IMR-90 (cell line): Measurements from ENCODE around the gene DNAJC27.

Experiments used
- CEBPB ChIP-seq: IDR thresholded peaks from 2 replicates; pipeline ENCODE4 v1.6.1; 2012; ENCODE audit warnings: low read depth, low read length, improper control_type of control experiment
- CTCF ChIP-seq: conservative IDR thresholded peaks from 2 replicates; pipeline ENCODE4 v1.5.1; 2012; ENCODE audit warnings: mild to moderate bottlenecking, low read depth, low read length, improper control_type of control experiment
- MXI1 ChIP-seq: IDR thresholded peaks from 2 replicates; pipeline ENCODE4 v1.6.1; 2012; ENCODE audit warnings: low read depth, mild to moderate bottlenecking, low read length, moderate library complexity, borderline replicate concordance
- NFE2L2 ChIP-seq: fragments of 150-350 bp; IDR thresholded peaks from 2 replicates; pipeline ENCODE4 v1.6.1; 2016; ENCODE audit warnings: low read depth, mild to moderate bottlenecking, low read length
- POLR2A ChIP-seq: IDR thresholded peaks from 2 replicates; pipeline ENCODE4 v1.6.1; 2012; ENCODE audit warnings: mild to moderate bottlenecking, low read depth, low read length
- RAD21 ChIP-seq: IDR thresholded peaks from 2 replicates; pipeline ENCODE4 v1.6.1; 2012; ENCODE audit warnings: low read length, improper control_type of control experiment
- RCOR1 ChIP-seq: IDR thresholded peaks from 2 replicates; pipeline ENCODE4 v1.6.1; 2012; ENCODE audit warnings: mild to moderate bottlenecking, low read length, improper control_type of control experiment; ENCODE audit not compliant: insufficient replicate concordance
- RFX5 ChIP-seq: IDR thresholded peaks from 2 replicates; pipeline ENCODE4 v1.8.0; 2012; ENCODE audit warnings: low read depth, mild to moderate bottlenecking, low read length, moderate library complexity
- USF2 ChIP-seq: fragments of 150-350 bp; IDR thresholded peaks from 2 replicates; pipeline ENCODE4 v1.6.1; 2017; ENCODE audit warnings: mild to moderate bottlenecking, antibody characterized with exemption, low read length, low read depth

- TF ChIP-seq RAD21 (no peak), CTCF (no peak), CEBPB (no peak), USF2 (no peak), POLR2A (no peak), MXI1 (no peak), RCOR1 (no peak), NFE2L2 (no peak), RFX5 (no peak)
Measured at GRCh38 chr2:25014631-25015030, 42.9 kb upstream of the DNAJC27 start.
